Measurements from ENCODE around the gene MAN1A1.

DNA sequence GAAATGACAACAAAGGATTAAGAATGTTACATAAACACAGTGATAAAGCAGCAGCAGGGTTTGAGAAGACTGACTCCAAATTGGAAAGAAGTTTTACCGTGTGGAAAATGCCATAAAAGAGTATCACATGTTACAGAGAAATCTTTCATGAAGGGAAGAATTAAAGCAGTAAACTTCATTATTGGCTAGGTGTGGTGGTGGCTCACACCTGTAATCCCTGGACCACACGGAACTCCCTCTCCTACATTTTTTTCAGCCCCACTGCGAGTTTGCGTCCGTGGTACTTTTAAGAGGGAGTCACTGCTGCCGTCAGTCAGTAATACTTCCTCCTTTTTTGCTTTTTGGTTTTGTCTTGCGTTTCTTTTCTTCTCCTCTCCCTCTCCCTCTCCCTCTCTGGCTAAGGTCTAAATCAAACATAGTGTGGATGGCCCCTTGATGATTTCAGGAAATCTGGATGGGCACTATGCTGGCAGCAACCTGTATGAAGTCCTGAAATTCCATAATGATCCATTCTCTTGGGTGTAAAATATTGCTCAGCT, 112.3 kb downstream of the MAN1A1 start:
- TF ChIP-seq, protein P1, sequence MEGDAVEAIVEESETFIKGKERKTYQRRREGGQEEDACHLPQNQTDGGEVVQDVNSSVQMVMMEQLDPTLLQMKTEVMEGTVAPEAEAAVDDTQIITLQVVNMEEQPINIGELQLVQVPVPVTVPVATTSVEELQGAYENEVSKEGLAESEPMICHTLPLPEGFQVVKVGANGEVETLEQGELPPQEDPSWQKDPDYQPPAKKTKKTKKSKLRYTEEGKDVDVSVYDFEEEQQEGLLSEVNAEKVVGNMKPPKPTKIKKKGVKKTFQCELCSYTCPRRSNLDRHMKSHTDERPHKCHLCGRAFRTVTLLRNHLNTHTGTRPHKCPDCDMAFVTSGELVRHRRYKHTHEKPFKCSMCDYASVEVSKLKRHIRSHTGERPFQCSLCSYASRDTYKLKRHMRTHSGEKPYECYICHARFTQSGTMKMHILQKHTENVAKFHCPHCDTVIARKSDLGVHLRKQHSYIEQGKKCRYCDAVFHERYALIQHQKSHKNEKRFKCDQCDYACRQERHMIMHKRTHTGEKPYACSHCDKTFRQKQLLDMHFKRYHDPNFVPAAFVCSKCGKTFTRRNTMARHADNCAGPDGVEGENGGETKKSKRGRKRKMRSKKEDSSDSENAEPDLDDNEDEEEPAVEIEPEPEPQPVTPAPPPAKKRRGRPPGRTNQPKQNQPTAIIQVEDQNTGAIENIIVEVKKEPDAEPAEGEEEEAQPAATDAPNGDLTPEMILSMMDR (conservative IDR thresholded peaks at IDR 0.05; ENCODE audit: low read length): no peak
- TF ChIP-seq EZH2phosphoT487 (IDR thresholded peaks at IDR 0.05; ENCODE audit: borderline replicate concordance): no peak

Data from Loucy (cell line).